HFF-Myc (cell line): Measurements from ENCODE around the gene LANCL3.
"Not testable (repeated sequence)": the region's sequence is repeated elsewhere in the genome, so short reads cannot be mapped to it uniquely, and the experiment has no call there.

ENCODE experiments used
- DNase-seq: peaks from one replicate; pipeline ENCODE4 v3.0.0-alpha.2; 2011; ENCODE audit warnings: low read depth; ENCODE audit errors: extremely low read depth
- H3K4me3 ChIP-seq: replicated peaks from 2 replicates; pipeline ENCODE4 v1.5.1; 2011; ENCODE audit warnings: low read depth, mild to moderate bottlenecking, control low read depth, low read length
- TF ChIP-seq, protein P1 (sequence below): IDR thresholded peaks from 2 replicates; pipeline ENCODE4 v1.5.1; 2012; ENCODE audit warnings: mild to moderate bottlenecking, low read depth, low read length, control low read depth; ENCODE audit errors: missing control alignments

LANCL3 gene

GRCh38 chrX:37578045-37578444 is 6.6 kb downstream of the LANCL3 start:
- no peak for DNase-seq
- no peak overlapping the region for H3K4me3 ChIP-seq
- TF ChIP-seq, protein P1, sequence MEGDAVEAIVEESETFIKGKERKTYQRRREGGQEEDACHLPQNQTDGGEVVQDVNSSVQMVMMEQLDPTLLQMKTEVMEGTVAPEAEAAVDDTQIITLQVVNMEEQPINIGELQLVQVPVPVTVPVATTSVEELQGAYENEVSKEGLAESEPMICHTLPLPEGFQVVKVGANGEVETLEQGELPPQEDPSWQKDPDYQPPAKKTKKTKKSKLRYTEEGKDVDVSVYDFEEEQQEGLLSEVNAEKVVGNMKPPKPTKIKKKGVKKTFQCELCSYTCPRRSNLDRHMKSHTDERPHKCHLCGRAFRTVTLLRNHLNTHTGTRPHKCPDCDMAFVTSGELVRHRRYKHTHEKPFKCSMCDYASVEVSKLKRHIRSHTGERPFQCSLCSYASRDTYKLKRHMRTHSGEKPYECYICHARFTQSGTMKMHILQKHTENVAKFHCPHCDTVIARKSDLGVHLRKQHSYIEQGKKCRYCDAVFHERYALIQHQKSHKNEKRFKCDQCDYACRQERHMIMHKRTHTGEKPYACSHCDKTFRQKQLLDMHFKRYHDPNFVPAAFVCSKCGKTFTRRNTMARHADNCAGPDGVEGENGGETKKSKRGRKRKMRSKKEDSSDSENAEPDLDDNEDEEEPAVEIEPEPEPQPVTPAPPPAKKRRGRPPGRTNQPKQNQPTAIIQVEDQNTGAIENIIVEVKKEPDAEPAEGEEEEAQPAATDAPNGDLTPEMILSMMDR: no peak

GRCh38 chrX:37580080-37580479 is 8.6 kb downstream of the LANCL3 start:
- TF ChIP-seq, protein P1: no peak
- DNase-seq: no peak
- no peak overlapping the region for H3K4me3 ChIP-seq

DNA sequence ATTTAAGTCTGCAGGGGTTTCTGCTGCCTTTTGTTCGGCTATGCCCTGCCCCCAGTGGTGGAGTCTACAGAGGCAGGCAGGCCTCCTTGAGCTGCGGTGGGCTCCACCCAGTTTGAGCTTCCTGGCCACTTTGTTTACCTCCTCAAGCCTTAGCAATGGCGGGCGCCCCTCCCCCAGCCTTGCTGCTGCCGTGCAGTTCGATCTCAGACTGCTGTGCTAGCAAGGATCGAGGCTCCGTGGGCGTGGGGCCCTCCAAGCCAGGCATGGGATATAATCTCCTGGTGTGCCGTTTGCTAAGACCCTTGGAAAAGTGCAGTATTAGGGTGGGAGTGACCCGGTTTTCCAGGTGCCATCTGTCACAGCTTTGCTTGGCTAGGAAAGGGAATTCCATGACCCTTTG is 15.9 kb downstream of the LANCL3 start:
- not testable (repeated sequence) for H3K4me3 ChIP-seq, DNase-seq

- no peak overlapping the region for H3K4me3 ChIP-seq
- DNase-seq: no peak
- TF ChIP-seq, protein P1: no peak
Measured at GRCh38 chrX:37590047-37590446, 18.6 kb downstream of the LANCL3 start.

DNA sequence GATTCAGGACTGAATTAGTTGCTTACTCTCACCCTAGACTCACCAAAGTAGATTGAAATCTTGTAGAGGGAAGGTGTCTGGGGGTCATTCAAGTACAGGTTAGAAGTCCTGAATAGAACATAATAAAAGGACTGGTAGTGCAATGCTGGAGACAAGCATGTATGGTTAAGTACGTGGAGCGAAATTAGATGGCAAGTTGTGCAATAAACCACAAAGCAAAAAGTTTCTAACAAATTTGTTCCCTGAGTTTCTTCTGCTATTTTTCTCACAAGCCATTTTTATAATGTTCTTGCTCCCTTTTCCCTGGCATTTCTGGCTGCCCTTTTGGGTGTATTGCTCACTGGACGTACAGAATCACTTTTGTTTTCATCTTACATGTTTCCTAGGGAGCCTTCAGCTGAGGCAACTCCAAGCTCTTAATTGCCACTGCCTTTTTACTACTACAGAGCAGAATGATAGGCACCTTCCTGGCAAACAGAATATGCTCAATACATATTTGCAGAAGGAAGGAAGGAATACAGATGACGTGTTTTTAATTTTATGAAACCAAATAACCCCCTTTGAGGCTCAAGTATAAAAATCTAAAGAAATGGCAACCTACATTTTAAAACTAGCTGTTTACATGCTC is 23.4 kb downstream of the LANCL3 start:
- no peak for DNase-seq
- no peak overlapping the region for H3K4me3 ChIP-seq
- TF ChIP-seq, protein P1: no peak

DNA sequence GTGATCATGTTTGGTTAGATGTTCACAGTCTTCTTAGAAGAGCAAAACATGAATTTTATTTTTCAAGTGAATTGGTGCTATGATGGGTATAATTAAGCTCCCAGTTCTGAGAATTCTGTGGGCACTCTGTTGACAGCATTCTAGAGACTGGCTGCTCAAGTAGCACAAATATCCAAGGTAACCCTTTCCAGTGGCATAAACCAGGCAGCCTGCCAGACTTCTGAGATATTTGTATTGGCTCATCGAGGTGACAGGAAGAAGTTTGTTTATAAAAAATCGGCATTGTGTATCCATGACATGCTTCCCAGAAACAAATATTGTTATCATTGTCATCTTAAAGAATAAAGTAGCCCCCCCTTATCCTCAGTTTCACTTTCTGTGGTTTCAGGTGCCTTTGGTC is 28.3 kb downstream of the LANCL3 start:
- DNase-seq: no peak
- TF ChIP-seq, protein P1: no peak

DNA sequence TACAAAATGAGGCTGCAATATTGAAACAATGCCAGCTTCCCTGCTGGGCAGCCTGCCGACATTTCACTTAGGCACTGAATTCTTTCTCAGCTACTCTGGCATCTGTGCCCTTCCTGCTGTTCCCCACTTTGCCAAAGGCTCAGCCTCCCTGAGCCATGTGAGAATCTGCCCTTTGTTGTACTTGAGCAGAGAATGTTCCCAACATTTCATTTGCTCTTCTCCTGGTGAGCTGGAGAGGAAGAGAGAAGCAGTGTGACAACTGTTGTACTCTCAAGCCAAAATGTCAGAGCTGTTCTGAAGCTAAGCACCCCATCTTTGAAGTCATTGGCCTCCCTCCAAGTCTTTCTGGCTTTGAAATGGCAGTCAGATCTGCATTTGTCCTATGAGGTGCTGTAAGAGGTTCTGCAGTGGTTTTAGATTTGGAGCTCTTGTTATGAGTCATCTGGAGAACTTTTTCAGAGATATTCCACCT is 32.5 kb downstream of the LANCL3 start:
- DNase-seq: no peak
- TF ChIP-seq, protein P1: no peak
- no peak overlapping the region for H3K4me3 ChIP-seq

More for the DNA sequence above, 28.3 kb downstream of the LANCL3 start:
- no peak overlapping the region for H3K4me3 ChIP-seq
